WERI-Rb-1 (cell line): Measurements from ENCODE around the gene ZYG11B.
"Not testable (repeated sequence)": the region's sequence is repeated elsewhere in the genome, so short reads cannot be mapped to it uniquely, and the experiment has no call there.

Experiments used
- DNase-seq: peaks from one replicate; pipeline ENCODE4 v3.0.0-alpha.2; 2020
- H3K27ac ChIP-seq: fragments of 250-450 bp; sonication (Bioruptor Pico); 2 replicates; pipeline ENCODE4 v1.5.1; 2020; ENCODE audit warnings: mild to moderate bottlenecking, moderate library complexity
- H3K27me3 ChIP-seq: fragments of 250-450 bp; sonication (Bioruptor Pico); 2 replicates; pipeline ENCODE4 v1.5.1; 2021; ENCODE audit warnings: mild to moderate bottlenecking, low read depth, moderate library complexity; ENCODE audit not compliant: insufficient read depth, severe bottlenecking
- H3K36me3 ChIP-seq: fragments of 250-450 bp; sonication (Bioruptor Pico); 2 replicates; pipeline ENCODE4 v1.5.1; 2020; ENCODE audit warnings: mild to moderate bottlenecking, moderate library complexity
- H3K4me3 ChIP-seq: 2 replicates; pipeline ENCODE4 v1.5.1; 2011; ENCODE audit warnings: low read depth, mild to moderate bottlenecking, control low read depth, low read length
- H3K9me3 ChIP-seq: fragments of 250-450 bp; sonication (Bioruptor Pico); 2 replicates; pipeline ENCODE4 v1.5.1; 2021; ENCODE audit warnings: mild to moderate bottlenecking, moderate library complexity; ENCODE audit not compliant: severe bottlenecking
- TF ChIP-seq, protein P1 (sequence below): IDR thresholded peaks from 2 replicates; pipeline ENCODE4 v1.5.1; 2011; ENCODE audit warnings: low read depth, mild to moderate bottlenecking, control low read depth, inconsistent platforms, low read length

The ZYG11B gene

DNA sequence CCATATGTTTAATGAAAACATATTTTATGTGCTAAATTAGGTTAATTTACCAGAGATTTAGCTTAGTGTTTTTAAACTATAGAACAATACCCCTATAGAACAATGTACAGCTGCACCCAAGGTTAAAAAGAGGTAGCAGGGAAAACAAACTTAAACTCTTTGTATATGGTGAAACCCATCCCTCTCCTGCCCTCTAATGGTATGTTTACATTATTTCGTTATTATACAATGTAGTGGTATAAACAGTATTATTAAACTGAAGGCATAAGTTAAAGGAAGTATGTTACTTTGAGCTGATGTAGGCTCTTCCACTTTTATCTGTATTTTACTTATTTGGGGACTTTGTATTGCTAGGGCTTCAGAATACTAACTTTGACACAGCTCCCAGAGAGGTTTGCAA is 99.6 kb downstream of the ZYG11B start:
- Histone ChIP-seq H3K27me3 (no peaks in the 10 kb centered on the region), H3K4me3 (no peak overlapping the region), H3K9me3 (no peaks in the 10 kb centered on the region), H3K36me3 (peaks cover 6% of the 10 kb centered on the region), H3K27ac (no peak overlapping the region)
- TF ChIP-seq, protein P1, sequence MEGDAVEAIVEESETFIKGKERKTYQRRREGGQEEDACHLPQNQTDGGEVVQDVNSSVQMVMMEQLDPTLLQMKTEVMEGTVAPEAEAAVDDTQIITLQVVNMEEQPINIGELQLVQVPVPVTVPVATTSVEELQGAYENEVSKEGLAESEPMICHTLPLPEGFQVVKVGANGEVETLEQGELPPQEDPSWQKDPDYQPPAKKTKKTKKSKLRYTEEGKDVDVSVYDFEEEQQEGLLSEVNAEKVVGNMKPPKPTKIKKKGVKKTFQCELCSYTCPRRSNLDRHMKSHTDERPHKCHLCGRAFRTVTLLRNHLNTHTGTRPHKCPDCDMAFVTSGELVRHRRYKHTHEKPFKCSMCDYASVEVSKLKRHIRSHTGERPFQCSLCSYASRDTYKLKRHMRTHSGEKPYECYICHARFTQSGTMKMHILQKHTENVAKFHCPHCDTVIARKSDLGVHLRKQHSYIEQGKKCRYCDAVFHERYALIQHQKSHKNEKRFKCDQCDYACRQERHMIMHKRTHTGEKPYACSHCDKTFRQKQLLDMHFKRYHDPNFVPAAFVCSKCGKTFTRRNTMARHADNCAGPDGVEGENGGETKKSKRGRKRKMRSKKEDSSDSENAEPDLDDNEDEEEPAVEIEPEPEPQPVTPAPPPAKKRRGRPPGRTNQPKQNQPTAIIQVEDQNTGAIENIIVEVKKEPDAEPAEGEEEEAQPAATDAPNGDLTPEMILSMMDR: no peak
- DNase-seq: no peak

DNA sequence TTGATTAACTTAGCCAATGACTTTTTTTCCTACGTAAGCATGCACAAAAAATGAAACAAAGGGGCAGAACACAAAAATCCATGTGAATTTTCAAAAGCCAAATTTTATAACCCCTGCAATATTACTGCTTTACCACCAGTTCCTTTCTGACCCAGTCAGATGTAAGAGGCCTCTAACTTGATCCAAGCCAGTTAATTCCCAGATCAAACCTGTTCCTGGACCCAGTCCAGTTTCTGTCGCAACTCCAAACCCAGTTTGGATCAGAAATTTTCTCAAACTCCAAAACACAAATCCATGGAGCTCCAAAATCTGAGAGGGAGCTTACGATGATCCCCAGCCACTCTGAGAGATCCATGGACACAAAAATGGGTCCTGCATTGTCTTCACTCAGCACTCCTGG is 108.5 kb downstream of the ZYG11B start:
- no peak for DNase-seq
- no peak overlapping the region for H3K4me3 ChIP-seq
- H3K36me3 ChIP-seq: no peaks in the 10 kb centered on the region
- H3K27ac ChIP-seq: no peak overlapping the region
- no peaks in the 10 kb centered on the region for H3K27me3 ChIP-seq
- TF ChIP-seq, protein P1: no peak
- H3K9me3 ChIP-seq: no peaks in the 10 kb centered on the region

DNA sequence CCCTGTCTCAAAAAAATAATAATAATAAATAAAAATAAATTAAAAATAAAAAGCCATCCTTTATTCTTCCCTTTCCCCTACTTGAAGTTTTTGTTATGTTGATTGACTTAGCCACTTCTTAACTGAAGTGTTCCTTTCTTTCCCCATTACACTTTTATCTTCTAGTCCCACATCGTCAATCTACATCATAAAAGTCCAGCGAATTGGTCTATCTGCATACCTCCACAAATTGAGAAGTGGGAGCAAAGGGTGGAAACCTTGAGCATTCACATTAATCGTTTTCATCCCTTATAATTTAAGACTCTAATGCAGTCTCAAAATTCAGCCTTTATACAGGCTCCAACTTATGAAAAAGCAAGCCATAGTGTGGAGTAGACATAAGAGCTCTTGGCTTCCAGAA is 109.8 kb downstream of the ZYG11B start:
- DNase-seq: no peak
- no peaks in the 10 kb centered on the region for H3K27me3 ChIP-seq
- TF ChIP-seq, protein P1: no peak
- H3K9me3 ChIP-seq: no peaks in the 10 kb centered on the region
- no peaks in the 10 kb centered on the region for H3K36me3 ChIP-seq
- no peak overlapping the region for H3K27ac ChIP-seq
- no peak overlapping the region for H3K4me3 ChIP-seq

DNA sequence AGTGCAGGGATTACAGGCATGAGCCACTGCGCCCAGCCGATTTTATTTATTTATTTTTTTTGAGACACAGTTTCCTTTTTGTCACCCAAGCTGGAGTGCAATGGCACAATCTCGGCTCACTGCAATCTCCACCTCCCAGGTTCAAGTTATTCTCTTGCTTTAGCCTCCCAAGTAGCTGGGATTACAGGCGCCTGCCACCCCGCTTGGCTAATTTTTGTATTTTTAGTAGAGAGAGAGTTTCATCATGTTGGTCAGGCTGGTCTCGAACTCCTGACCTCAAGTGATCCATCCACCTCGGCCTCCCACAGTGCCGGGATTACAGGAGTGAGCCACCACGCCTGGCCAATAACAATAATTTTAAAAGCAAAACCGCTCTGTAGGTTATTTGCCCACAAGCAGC is 112.9 kb downstream of the ZYG11B start:
- not testable (repeated sequence) for H3K4me3 ChIP-seq, H3K27ac ChIP-seq, H3K9me3 ChIP-seq, H3K27me3 ChIP-seq, H3K36me3 ChIP-seq, DNase-seq

DNA sequence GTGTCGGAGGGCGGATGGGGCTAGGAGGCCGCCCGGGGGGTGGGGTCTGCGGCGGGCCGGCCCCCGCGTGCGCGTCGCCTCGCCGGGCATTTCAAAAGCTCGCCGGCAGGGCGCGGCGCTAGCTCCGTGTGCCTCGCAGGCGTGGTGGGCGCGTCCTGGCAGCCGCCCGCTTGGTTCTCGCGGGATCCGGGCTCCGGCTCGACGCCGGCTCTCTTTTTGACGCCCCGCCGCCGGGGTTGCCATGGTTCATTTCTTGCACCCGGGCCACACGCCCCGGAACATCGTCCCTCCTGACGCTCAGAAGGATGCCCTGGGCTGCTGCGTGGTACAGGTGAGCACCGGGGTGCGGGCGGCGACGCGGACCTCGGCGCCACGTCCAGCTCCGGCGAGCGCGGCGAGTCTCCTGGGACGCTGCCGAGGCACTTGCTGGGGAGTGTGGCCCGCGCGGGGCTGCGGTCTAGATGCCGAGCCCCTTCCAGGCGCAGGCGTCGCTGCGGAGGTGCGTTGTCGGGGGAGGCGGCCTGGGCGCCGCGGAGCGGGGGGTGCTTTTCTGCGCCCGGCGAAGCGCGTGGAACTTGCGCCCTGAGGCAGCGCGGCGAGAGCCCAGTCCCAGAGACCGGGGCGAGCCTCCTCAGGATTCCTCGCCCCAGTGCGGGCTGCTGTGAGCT is 116.5 kb downstream of the ZYG11B start, which contains the start of gene ZYG11A:
ZYG11A (plus strand) TSS at position 118 of the 668 bp plus-strand sequence; CDS start at position 242, 124 bp downstream.
- no peaks in the 10 kb centered on the region for H3K9me3 ChIP-seq
- H3K36me3 ChIP-seq: no peaks in the 10 kb centered on the region
- DNase-seq: no peak
- TF ChIP-seq, protein P1: no peak
- no peak within 1 kb of the TSS for H3K4me3 ChIP-seq
- H3K27me3 ChIP-seq: no peaks in the 10 kb centered on the region
- no peak within 1 kb of the TSS for H3K27ac ChIP-seq

DNA sequence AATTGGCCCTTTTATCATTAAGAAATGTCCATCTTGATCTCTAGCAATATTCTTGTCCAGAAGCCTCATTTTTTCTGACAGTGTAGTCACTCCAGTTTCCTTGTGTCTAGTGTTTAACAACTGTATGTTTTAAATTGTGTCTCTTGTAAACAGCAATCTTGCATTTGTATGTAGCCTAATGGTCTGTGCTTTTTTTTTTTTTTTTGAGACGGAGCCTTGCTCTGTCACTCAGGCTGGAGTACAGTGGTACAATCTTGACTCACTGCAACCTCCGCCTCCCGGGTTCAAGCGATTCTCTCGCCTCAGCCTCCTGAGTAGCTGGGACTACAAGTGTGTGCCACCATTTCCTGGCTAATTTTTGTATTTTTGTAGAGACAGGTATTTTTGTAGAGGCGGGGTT is 118.9 kb downstream of the ZYG11B start:
- not testable (repeated sequence) for H3K27ac ChIP-seq, DNase-seq, H3K4me3 ChIP-seq, H3K9me3 ChIP-seq, H3K27me3 ChIP-seq, H3K36me3 ChIP-seq

DNA sequence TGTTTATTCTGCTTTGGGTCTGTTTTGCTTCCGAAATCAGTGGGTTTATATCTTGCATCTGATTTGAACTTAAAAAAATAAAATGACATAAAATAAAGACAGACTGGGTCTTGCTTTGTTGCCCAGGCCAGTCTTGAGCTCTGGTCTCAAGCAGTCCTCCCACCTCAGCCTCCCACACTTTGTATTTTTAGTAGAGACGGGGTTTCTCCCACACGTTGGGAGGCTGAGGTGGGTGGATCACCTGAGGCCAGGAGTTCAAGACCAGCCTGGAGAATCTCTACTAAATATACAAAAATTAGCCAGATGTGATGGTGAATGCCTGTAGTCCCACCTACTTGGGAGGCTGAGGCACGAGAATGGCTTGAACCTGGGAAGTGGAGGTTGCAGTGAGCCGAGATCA is 122.2 kb downstream of the ZYG11B start:
- TF ChIP-seq, protein P1: no peak
- no peak overlapping the region for H3K4me3 ChIP-seq
- no peak overlapping the region for H3K27ac ChIP-seq
- H3K9me3 ChIP-seq: no peaks in the 10 kb centered on the region
- DNase-seq: no peak
- H3K27me3 ChIP-seq: no peaks in the 10 kb centered on the region
- H3K36me3 ChIP-seq: no peaks in the 10 kb centered on the region
